ENCODE data around the gene ERO1B. TPM values are rescaled to one million over a fixed set of nuclear protein-coding genes. Genes with fewer than 3 reads are reported as not detected.

Gene ERO1B
- total and polyA plus RNA-seq, 2 of the 13 experiments (the other 11 are each of a cell fraction or from before 2014, with no cell fraction given), result 1.6 to 2.1 TPM

GRCh38 chr1:236240675-236241074 lies 41.1 kb downstream of the ERO1B start:
- FAIRE-seq (no peak), DNase-seq (ENCODE audit: low spot score) (no peak), ATAC-seq (no peak)
- no peaks in the 10 kb centered on the region for H4K20me1 ChIP-seq (ENCODE audit: insufficient read depth, low read length)
- H3K27me3 ChIP-seq (ENCODE audit: control insufficient read depth in 1 of 2, insufficient read depth in 2 of 2, low read length in 2 of 2), result no peaks in the 10 kb centered on the region; a peak in 1 of 5 replicates
- in situ Hi-C loops (cut with HindIII; ENCODE audit: extremely low pct_ligation_motif_present, low pct_unique_long_range_greater_than_20kb), result no loop called here
- H3K4me2 ChIP-seq (ENCODE audit: low read depth, low read length), result no peak overlapping the region
- H3K79me2 ChIP-seq (ENCODE audit: insufficient read depth, low read length), result no peaks in the 10 kb centered on the region
- WGBS (ENCODE audit: low lambda C conversion rate), result 86% methylated on average over 3 of the region's 3 CpGs
- no peak overlapping the region for H3K27ac ChIP-seq (ENCODE audit: extremely low read length, insufficient read depth, low read length)
- BruUV-seq (replicated peaks), result no TSS peak
- H2AFZ ChIP-seq (ENCODE audit: low read length), result no peak overlapping the region
- no peaks in the 10 kb centered on the region for H3K36me3 ChIP-seq (replicated peaks in 1 of 2; ENCODE audit: control insufficient read depth in 1 of 2, insufficient read depth in 2 of 2, low read length in 2 of 2)
- H3K9ac ChIP-seq (ENCODE audit: insufficient read depth, low read depth, low read length), result no peak overlapping the region
- no peak overlapping the region for H3K4me3 ChIP-seq (replicated peaks in 1 of 3; ENCODE audit: insufficient read depth in 1 of 3, low read depth in 2 of 3, low read length in 3 of 3)
- TF ChIP-seq ZNF451 (CRISPR knock-in tag; IDR thresholded peaks at IDR 0.05), result no peak
- no peak for TF ChIP-seq NPAS2 (CRISPR knock-in tag; IDR thresholded peaks at IDR 0.05; ENCODE audit: borderline replicate concordance)
- no peak for TF ChIP-seq HNRNPL (IDR thresholded peaks at IDR 0.05; ENCODE audit: low read depth, low read length)
- TF ChIP-seq CBX1 (IDR thresholded peaks at IDR 0.05; ENCODE audit: low read depth), result no peak
- no peak for TF ChIP-seq ATF1 (CRISPR knock-in tag; IDR thresholded peaks at IDR 0.05)
- no peak for TF ChIP-seq THAP8 (CRISPR knock-in tag; IDR thresholded peaks at IDR 0.05; ENCODE audit: borderline replicate concordance)
- TF ChIP-seq GMEB1 (CRISPR knock-in tag; IDR thresholded peaks at IDR 0.05; ENCODE audit: borderline replicate concordance), result no peak
- TF ChIP-seq ZMYM4 (CRISPR knock-in tag; IDR thresholded peaks at IDR 0.05), result no peak
- TF ChIP-seq NBN (conservative IDR thresholded peaks at IDR 0.05), result no peak
- no peak for TF ChIP-seq MAF1 (CRISPR knock-in tag; IDR thresholded peaks at IDR 0.05; ENCODE audit: borderline replicate concordance)
- TF ChIP-seq ZNF674 (CRISPR knock-in tag; IDR thresholded peaks at IDR 0.05; ENCODE audit: low read depth), result no peak
- no peak for TF ChIP-seq ZNF687 (CRISPR knock-in tag; IDR thresholded peaks at IDR 0.05)
- no peak for TF ChIP-seq AKAP8 (CRISPR knock-in tag; IDR thresholded peaks at IDR 0.05)
- TF ChIP-seq REL (CRISPR knock-in tag; conservative IDR thresholded peaks at IDR 0.05), result no peak
- TF ChIP-seq KAT7 (CRISPR knock-in tag; IDR thresholded peaks at IDR 0.05; ENCODE audit: borderline replicate concordance), result no peak
- TF ChIP-seq FOXM1 (CRISPR knock-in tag; IDR thresholded peaks at IDR 0.05), result no peak
- TF ChIP-seq SIX4 (CRISPR knock-in tag; IDR thresholded peaks at IDR 0.05), result no peak
- intact Hi-C loops (cut with micrococcal nuclease; ENCODE audit: unreplicated experiment), result no loop called here
- ChIA-PET POLR2A (no interaction called here), CTCF (ENCODE audit: low intra/inter-chr PET ratio, low total read pairs) (no interaction called here)
- no peaks in the 10 kb centered on the region for H3K4me1 ChIP-seq (ENCODE audit: insufficient read depth, low read length)
- H3K9me3 ChIP-seq (ENCODE audit: low read length), result no peaks in the 10 kb centered on the region
